HT1080 (cell line): ENCODE results near the gene TMEM213. TPM values are rescaled to one million over a fixed set of nuclear protein-coding genes. Genes with fewer than 3 reads are reported as not detected.
"Not testable (repeated sequence)": the region's sequence is repeated elsewhere in the genome, so short reads cannot be mapped to it uniquely, and the experiment has no call there.

Experiments
- DNase-seq: peaks from one replicate; pipeline ENCODE4 v3.0.0-alpha.2; 2015; ENCODE audit warnings: low read depth
- total RNA-seq: library from RNA; depleted of rRNA; stranded (reverse); fragments of >200 nt; shearing (Covaris generic); gene quantifications from 2 replicates; pipeline ENCODE4 v1.2.3, GENCODE V29; 2014

The TMEM213 gene
- total RNA-seq, 1 experiment from 2014 or later, result not detected

GRCh38 chr7:138796038-138796615, 1.7 kb upstream of the TMEM213 start:
- no peak for DNase-seq

- DNase-seq, result not testable (repeated sequence)
These were observed 748 bp upstream of the TMEM213 start for GRCh38 chr7:138797046-138797445.

DNA sequence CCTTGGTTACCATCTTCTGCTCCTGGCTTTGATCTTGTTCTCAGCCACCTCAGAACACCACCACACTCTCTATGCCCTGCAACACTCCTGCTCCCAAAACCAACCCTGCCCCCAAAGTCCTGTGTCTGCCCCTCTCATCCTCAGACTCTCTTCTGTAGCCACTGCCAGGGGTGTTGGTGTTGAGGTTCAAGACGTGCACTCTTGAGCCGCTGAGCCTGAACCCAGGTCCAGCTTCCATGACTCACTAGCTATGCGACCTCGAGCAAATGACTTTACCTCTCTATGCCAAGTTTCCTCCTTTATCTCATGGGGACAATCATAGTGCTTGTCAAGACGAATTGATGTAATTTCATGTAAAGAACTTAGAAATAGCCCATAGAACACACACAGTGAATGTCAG, 1.0 kb downstream of the TMEM213 start:
- DNase-seq, result no peak

DNA sequence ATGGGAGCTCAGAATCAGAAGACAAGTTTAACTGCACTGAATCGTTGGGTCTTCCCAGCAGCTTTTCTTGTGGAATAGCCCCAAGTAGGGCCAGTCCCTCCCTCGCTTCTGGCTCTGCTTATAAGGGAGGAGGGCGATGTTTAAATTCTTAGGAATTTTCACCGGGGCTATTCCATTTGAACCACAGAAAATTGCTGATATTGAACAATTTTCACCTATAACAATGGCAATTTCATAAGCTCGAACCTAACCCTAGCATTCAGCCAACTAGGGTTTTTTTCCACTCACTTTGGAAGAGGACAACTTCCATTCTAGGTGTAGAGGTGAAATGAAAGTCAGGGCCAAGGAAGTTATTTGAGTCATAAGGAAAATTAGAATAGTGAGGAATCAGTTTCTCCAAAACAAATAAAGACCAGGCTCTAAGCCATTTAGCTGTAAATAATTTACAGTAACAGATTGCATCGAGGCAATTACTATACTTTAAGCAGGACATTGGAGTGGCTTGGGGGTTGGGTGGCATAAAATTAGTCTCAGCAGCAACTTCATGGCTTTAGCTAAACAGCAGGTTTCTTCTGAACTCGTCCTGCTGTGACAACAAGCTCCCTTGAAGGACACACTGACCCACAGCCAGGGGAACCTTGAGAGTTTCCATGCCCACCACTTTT, 1.7 kb downstream of the TMEM213 start:
- no peak for DNase-seq

DNA sequence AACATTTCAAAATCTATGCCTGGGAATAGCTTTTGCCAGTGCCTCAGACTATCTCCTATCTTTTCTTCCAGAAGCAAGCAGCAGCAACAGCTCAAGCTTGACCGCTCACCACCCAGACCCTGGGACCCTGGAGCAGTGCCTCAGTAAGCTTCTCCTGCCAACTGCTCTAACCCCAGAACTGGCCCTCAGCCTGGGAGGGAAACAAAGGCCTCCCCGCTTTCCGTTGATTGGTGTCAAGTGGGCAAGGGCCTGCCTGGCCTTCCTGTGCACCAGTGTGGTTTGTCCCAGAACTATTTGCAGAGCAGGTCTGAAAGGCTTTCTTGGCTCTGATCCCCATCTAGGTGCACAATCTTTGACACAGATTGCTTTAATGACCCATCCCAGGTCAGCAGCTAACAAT, 3.5 kb downstream of the TMEM213 start:
- DNase-seq, result no peak

DNA sequence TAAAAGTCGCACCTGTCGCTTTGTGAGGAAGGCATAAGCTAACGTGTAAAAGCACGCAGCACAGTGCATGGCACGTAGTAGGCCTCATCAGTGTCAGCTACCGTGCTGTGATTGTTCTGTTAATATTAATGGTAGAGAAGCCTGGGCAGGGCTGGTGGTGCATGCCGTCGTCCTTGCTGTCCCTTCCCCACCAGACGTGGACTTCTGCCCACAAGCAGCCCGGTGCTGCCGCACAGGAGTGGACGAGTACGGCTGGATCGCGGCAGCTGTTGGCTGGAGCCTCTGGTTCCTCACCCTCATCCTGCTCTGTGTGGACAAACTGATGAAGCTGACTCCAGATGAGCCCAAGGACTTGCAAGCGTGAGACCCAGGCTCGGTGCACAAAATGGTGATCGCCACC, 4.9 kb downstream of the TMEM213 start:
- DNase-seq, result no peak

DNA sequence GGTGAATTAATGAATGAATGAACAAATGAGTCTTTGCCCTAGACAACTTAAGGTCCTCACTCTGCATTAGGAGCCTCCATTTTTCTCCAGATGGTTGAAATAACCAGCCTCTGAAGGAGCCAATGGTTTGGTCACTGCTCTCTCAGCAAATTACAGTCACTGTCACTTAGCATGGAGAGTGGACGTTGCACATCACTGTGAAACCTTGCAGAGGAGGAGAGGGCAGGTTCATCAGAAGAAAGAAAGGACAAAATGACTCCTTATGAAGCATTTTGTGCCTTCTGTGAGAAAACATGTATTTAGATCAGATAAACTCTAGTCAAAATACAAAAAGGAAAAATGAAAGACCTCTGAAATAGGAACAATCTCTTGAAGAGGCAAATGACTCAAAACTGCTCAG, 6.8 kb downstream of the TMEM213 start:
- DNase-seq, result no peak

GRCh38 chr7:138809346-138809745, 11.6 kb downstream of the TMEM213 start:
- DNase-seq, result no peak

DNA sequence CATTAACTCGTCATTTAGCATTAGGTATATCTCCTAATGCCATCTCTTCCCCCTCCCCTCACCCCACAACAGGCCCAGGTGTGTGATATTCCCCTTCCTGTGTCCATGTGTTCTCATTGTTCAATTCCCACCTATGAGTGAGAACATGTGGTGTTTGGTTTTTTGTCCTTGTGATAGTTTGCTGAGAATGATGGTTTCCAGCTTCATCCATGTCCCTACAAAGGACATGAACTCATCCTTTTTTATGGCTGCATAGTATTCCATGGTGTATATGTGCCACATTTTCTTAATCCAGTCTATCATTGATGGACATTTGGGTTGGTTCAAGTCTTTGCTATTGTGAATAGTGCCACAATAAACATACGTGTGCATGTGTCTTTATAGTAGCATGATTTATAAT, 13.5 kb downstream of the TMEM213 start:
- not testable (repeated sequence) for DNase-seq

DNA sequence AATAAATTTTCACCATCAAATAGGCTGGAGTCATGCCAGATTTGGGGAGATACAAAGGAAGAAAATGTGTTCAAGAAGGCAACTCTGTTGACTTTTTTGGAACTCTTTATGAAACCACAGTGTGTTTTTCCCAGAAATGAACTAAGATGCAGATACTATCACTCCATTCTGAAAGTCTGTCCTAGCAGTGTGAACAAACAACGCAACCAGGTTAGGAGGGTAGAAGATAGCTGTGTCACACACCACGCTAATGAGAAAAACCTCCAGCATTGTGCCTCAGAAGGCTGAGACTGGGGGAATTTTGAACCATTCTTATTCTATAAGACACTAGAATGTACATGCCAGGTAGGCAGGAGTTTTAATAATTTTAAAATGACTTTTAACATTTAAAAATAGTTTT, 16.2 kb downstream of the TMEM213 start:
- DNase-seq, result no peak

- DNase-seq, result peak; percentile 17
These were observed 17.1 kb downstream of the TMEM213 start for GRCh38 chr7:138814816-138815332.

- no peak for DNase-seq
These were observed 18.9 kb downstream of the TMEM213 start for GRCh38 chr7:138816650-138817049.

- DNase-seq, result no peak
These were observed 21.8 kb downstream of the TMEM213 start for GRCh38 chr7:138819625-138820024.

DNA sequence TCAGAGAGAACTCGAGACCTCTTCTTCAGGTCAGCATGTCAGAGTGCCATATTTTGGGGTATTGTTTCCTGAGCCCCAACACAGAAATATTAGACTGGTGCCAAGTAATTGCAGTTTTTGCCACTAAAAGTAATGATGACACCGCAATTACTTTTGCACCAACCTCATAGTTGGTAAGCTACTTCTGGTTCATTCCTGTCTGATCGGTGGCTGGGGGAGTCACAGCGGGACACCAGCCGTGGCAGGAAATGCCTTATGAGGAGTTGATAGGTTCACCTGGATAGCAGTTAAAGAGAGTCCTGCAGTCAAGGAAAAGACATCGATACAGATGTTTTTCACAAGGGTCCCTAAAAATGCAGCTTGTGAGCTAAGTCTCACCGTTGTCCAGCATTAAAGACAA, 24.1 kb downstream of the TMEM213 start:
- DNase-seq, result no peak

DNA sequence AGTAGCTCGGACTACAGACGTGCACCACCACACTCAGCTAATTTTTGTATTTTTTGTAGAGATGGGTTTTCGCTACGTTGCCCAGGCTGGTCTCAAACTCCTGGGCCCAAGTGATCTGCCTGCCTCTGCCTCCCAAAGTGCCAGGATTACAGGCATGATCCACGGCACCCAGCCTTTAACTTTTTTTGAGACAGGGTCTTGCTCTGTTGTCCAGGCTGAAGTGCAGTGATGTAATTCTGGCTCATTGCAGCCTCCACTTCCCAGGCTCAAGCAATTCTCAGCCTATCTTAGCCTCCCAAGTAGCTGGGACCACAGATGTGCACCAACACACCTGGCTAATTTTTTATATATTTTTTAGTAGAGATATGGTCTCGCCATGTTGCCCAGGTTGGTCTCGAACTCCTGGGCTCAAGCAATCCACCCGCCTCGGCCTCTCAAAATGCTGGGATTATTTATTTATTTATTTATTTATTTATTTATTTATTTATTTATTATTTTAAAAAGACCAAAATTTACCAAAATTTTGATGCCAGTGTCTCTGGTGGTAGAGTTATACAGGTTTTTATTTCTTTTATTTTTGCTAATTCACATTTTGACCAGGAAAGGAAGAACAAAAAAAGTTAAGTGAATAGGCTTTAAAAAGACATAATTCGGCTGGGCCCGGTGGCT, 25.2 kb downstream of the TMEM213 start:
- no peak for DNase-seq

DNA sequence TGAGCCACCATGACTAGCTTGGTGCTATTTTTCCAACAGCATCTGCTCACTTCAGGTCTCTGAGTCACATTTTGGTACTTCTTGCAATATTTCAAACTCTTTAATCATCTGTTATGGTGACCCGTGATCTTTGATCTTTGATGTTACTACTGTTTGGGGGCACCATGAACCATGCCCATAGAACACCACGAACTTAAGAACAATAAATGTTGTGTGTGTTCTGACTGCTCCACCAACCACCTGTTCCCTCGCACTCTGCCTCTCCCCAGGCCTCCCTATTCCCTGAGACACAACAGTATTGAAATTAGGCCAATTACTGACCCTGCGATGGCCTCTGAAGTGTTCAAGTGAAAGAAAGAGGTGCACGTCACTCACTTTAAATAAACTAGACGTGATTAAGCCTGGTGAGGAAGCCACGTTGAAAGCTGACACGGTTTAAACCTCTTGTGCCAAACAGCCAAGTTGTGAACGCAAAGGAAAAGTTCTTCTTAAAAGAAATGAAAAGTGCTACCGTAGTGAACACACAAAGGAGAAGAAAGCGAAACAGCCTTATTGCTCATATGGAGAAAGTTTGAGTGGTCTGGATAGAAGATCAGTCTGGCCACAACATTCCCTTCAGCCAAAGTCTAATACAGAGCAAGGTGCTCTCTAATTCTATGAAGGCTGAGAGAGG, 27.4 kb downstream of the TMEM213 start:
- no peak for DNase-seq

GRCh38 chr7:138828302-138828701, 30.5 kb downstream of the TMEM213 start:
- no peak for DNase-seq

GRCh38 chr7:138829335-138829734, 31.5 kb downstream of the TMEM213 start:
- no peak for DNase-seq

DNA sequence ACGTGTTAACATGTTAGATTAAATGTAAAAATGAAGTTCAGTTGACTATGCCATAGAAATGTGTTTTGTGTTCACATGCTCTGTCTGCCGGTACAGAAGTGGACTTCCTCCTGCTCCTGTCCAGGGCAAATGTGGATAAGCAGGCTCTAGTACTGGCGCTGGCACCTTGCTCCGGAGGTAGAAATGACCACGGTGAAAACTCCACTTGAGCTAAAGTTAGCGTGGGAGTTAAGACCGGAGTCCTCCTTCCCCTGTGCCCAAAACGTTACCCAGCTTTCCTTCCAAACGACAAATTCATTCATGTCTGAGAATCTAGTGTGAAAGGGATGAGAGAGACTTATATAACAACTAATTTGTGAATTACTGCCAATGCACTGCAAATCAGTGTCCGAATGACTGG, 35.2 kb downstream of the TMEM213 start:
- no peak for DNase-seq

GRCh38 chr7:138833596-138833995, 35.8 kb downstream of the TMEM213 start:
- no peak for DNase-seq

DNA sequence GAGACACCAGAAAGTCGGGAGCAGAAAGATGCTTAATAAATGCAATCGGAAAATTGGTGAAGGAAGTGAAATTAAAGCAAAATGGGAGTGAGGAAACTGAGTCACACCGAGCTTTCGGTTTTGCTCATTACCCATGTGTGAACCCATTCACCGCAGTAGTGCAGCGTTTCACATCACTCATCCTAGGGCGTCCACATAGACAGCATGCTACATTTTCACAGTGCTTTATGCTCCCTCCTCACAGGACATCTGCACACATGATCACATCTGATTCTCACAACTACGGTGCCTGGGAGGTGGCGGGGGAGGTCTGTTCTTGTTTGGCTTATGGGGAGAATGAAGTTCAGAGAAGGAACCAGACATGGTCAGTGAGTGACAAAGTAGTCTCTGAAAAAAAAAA, 36.8 kb downstream of the TMEM213 start:
- no peak for DNase-seq

- no peak for DNase-seq
These were observed 37.3 kb downstream of the TMEM213 start for GRCh38 chr7:138835087-138835486.
